GM19025 (cell line): ENCODE data around the gene MCCD1.

ENCODE experiments used
- ATAC-seq: cut with Tn5 transposase; IDR thresholded peaks from one replicate; pipeline ENCODE4 v1.9.1; 2021; ENCODE audit warnings: mild to moderate bottlenecking, low read depth, moderate library complexity; ENCODE audit not compliant: unreplicated experiment

The MCCD1 gene

GRCh38 chr6:31567531-31568370 is 39.0 kb downstream of the MCCD1 start:
- no peak for ATAC-seq

DNA sequence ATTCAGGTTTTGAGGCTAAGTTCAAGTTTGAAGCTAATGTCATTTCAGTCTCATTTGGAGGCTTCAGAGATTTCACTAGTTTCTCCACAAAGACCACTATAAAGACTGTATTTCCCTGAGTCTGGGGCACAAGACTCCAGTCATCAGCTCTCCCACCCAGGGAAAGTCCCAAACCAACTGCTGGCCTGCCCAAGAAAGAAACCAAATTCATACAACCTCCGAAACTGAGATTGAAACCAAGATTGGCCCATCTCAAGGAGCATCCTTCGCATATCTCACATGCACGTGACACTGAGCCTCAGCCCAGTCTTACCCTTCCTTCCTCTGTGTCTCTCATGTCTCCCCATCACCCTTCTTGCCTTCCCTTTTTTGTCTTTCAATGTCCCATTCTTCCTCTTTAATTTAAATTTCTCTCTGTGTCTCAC is 39.8 kb downstream of the MCCD1 start:
- ATAC-seq, result peak; percentile 62

DNA sequence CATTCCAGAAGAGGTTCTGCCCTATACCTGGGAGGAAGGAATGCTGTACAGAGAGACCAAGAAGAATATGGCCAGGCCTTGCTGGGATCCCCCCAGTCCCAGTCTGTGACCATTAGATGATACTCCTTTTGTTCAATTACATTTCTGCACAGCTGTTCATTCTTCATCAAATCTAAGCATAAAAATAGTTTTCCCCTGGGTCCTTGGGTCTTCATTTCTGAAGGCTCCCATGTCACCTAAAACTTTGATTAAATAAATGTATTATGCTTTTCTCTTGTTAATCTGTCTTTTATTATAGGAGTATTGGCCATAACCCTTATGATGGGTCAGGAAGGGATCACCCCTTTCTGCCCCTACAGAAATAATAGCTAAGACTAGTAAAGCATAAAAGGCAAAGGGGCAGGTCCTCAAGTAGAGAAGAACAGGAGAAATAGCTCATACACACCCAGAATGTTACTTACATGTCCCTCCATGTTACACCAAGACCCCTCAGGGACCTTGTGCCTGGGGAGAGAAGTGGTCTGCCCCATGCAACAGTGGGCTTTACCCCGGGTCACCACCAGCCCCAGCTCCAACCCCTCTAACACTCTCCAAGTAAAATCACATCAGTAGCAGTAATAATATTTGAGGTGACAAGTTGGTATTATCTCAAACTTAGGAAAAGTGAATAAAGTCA is 41.2 kb downstream of the MCCD1 start:
- no peak for ATAC-seq

- ATAC-seq, result peak; percentile 54
Measured at GRCh38 chr6:31572041-31572911, 43.5 kb downstream of the MCCD1 start, which contains the start of gene LTA. TSS of gene LTA (plus strand) at chr6:31572289. CDS start at chr6:31572743, 454 bp downstream.

- ATAC-seq, result no peak
Measured at GRCh38 chr6:31573239-31574105, 44.7 kb downstream of the MCCD1 start.

GRCh38 chr6:31574106-31575061 is 45.6 kb downstream of the MCCD1 start:
- no peak for ATAC-seq

DNA sequence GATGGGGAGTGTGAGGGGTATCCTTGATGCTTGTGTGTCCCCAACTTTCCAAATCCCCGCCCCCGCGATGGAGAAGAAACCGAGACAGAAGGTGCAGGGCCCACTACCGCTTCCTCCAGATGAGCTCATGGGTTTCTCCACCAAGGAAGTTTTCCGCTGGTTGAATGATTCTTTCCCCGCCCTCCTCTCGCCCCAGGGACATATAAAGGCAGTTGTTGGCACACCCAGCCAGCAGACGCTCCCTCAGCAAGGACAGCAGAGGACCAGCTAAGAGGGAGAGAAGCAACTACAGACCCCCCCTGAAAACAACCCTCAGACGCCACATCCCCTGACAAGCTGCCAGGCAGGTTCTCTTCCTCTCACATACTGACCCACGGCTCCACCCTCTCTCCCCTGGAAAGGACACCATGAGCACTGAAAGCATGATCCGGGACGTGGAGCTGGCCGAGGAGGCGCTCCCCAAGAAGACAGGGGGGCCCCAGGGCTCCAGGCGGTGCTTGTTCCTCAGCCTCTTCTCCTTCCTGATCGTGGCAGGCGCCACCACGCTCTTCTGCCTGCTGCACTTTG is 46.7 kb downstream of the MCCD1 start, which contains the start of gene TNF:
TNF (plus strand) TSS at position 231 of the 567 bp plus-strand sequence; CDS start at position 408, 177 bp downstream.
- ATAC-seq, result no peak

DNA sequence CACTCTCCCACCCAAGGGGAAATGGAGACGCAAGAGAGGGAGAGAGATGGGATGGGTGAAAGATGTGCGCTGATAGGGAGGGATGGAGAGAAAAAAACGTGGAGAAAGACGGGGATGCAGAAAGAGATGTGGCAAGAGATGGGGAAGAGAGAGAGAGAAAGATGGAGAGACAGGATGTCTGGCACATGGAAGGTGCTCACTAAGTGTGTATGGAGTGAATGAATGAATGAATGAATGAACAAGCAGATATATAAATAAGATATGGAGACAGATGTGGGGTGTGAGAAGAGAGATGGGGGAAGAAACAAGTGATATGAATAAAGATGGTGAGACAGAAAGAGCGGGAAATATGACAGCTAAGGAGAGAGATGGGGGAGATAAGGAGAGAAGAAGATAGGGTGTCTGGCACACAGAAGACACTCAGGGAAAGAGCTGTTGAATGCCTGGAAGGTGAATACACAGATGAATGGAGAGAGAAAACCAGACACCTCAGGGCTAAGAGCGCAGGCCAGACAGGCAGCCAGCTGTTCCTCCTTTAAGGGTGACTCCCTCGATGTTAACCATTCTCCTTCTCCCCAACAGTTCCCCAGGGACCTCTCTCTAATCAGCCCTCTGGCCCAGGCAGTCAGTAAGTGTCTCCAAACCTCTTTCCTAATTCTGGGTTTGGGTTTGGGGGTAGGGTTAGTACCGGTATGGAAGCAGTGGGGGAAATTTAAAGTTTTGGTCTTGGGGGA is 47.4 kb downstream of the MCCD1 start:
- no peak for ATAC-seq

DNA sequence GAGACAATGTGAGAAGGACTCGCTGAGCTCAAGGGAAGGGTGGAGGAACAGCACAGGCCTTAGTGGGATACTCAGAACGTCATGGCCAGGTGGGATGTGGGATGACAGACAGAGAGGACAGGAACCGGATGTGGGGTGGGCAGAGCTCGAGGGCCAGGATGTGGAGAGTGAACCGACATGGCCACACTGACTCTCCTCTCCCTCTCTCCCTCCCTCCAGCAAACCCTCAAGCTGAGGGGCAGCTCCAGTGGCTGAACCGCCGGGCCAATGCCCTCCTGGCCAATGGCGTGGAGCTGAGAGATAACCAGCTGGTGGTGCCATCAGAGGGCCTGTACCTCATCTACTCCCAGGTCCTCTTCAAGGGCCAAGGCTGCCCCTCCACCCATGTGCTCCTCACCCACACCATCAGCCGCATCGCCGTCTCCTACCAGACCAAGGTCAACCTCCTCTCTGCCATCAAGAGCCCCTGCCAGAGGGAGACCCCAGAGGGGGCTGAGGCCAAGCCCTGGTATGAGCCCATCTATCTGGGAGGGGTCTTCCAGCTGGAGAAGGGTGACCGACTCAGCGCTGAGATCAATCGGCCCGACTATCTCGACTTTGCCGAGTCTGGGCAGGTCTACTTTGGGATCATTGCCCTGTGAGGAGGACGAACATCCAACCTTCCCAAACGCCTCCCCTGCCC is 48.3 kb downstream of the MCCD1 start:
- ATAC-seq, result no peak

DNA sequence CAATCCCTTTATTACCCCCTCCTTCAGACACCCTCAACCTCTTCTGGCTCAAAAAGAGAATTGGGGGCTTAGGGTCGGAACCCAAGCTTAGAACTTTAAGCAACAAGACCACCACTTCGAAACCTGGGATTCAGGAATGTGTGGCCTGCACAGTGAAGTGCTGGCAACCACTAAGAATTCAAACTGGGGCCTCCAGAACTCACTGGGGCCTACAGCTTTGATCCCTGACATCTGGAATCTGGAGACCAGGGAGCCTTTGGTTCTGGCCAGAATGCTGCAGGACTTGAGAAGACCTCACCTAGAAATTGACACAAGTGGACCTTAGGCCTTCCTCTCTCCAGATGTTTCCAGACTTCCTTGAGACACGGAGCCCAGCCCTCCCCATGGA is 48.8 kb downstream of the MCCD1 start:
- no peak for ATAC-seq

DNA sequence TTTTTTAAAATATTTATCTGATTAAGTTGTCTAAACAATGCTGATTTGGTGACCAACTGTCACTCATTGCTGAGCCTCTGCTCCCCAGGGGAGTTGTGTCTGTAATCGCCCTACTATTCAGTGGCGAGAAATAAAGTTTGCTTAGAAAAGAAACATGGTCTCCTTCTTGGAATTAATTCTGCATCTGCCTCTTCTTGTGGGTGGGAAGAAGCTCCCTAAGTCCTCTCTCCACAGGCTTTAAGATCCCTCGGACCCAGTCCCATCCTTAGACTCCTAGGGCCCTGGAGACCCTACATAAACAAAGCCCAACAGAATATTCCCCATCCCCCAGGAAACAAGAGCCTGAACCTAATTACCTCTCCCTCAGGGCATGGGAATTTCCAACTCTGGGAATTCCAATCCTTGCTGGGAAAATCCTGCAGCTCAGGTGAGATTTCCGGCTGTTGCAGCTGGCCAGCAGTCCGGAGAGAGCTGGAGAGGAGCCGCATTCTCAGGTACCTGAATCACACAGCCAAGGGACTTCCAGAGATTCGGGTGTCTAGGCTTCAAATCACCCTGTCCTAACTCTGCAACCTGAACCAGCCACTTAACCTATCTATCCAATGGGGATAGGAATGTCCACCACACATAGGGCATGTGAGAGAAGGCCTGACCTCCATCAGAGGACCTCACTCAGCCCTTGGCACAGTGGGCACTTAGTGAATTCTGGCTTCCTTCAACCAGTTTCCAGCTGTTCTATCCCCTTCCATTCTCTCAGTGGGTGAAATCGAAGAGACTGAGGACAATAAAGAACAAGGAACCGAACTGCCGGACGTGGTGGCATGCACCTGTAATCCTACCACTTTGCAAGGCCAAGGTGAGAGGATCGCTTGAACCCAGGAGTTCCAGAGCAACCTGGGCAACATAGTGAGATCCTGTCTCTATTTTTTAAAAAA is 49.7 kb downstream of the MCCD1 start:
- no peak for ATAC-seq

DNA sequence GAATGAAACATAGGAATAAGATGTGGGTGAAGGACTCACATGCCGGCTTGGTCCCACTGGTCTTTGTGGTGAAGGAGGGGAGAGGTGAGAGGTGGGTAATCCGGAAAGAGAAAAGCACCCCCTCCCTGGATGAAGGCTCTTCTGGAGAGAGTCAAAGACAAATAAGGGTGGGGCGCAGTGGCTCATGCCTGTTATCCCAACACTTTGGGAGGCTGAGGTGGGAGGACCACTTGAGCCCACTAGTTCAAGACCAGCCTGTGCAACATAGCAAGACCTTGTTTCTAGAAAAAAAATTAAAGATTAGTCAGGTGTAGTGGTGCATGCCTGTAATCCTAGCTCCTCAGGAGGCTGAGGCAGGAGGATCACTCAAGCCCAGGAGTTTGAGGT is 50.4 kb downstream of the MCCD1 start:
- no peak for ATAC-seq
